Measurements from ENCODE around the gene IFT172. TPM values are rescaled to one million over a fixed set of nuclear protein-coding genes. Genes with fewer than 3 reads are reported as not detected.
"Not testable (repeated sequence)": the region's sequence is repeated elsewhere in the genome, so short reads cannot be mapped to it uniquely, and the experiment has no call there.

IFT172 gene
- total RNA-seq, 3 donors from 2014 or later: 5.2 to 7.5 (median 6.7) TPM

DNA sequence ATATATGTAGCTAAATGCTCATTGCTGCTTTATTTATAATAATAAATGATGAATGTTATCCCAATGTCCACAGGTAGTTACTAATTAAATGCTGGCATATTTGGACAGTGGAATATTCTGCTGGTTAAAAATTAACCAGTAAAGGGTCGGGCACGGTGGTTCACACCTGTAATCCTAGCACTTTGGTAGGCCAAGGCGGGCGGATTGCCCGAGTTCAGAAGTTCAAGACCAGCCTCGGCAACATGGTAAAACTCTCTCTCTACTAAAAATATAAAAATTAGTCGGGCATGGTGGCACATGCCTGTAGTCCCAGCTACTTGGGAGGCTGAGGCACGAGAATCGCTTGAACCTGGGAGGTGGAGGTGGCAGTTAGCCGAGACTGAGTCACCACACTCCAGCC is 64.5 kb downstream of the IFT172 start:
- not testable (repeated sequence) for H3K4me3 Mint-ChIP-seq

GRCh38 chr2:27422958-27423357 is 66.6 kb downstream of the IFT172 start:
- Mint-ChIP-seq H3K4me1 (ENCODE audit: low read depth) (peaks cover 4% of the 10 kb centered on the region), H3K4me3 (no peak overlapping the region), H3K36me3 (ENCODE audit: insufficient read depth) (no peaks in the 10 kb centered on the region), H3K27me3 (ENCODE audit: low read depth) (no peaks in the 10 kb centered on the region), H3K9me3 (no peaks in the 10 kb centered on the region)
- no peak for DNase-seq
- ATAC-seq: no peak

More for the DNA sequence above, 64.5 kb downstream of the IFT172 start:
- H3K4me1 Mint-ChIP-seq (ENCODE audit: low read depth): peaks cover 13% of the 10 kb centered on the region
- H3K27me3 Mint-ChIP-seq (ENCODE audit: low read depth); H3K9me3 Mint-ChIP-seq; H3K36me3 Mint-ChIP-seq (ENCODE audit: insufficient read depth); DNase-seq; ATAC-seq: not testable (repeated sequence)

DNA sequence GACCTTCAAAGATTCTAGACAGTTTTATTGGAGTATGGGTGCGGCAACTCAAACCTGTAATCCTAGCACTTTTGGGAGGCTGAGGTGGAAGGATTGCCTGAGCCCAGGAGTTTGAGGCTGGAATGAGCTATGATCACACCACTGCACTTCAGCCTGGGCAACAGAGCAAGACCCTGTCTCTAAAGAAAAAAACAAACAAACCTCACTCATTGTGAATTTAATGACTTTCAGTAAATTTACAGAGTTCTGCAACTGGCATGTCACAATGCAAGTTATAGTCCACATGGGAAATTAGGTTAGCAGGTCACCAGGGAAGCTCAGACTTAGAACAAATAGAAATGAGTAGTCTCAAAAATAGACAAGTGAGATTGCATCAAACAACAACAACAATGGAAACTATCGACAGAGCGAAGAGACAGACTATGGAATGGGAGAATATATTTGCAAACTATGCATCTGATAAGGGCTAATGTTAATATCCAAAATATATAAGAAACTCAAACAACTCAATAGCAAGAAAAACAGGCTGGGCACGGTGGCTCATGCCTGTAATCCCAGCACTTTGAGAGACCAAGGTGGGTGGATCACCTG is 67.8 kb downstream of the IFT172 start:
- Mint-ChIP-seq H3K36me3 (ENCODE audit: insufficient read depth) (no peaks in the 10 kb centered on the region), H3K27me3 (ENCODE audit: low read depth) (no peaks in the 10 kb centered on the region), H3K4me3 (no peak overlapping the region)

GRCh38 chr2:27420996-27421395 is 68.5 kb downstream of the IFT172 start:
- Mint-ChIP-seq H3K4me1 (ENCODE audit: low read depth) (no peaks in the 10 kb centered on the region), H3K27me3 (ENCODE audit: low read depth) (no peaks in the 10 kb centered on the region), H3K9me3 (no peaks in the 10 kb centered on the region), H3K36me3 (ENCODE audit: insufficient read depth) (no peaks in the 10 kb centered on the region), H3K4me3 (no peak overlapping the region)
- ATAC-seq: no peak
- DNase-seq: no peak

More for the DNA sequence above, 67.8 kb downstream of the IFT172 start:
- DNase-seq: no peak
- ATAC-seq: no peak
- Mint-ChIP-seq H3K9me3 (no peaks in the 10 kb centered on the region), H3K4me1 (ENCODE audit: low read depth) (no peaks in the 10 kb centered on the region)

- ATAC-seq (no peak), DNase-seq (no peak)
- peaks cover 2% of the 10 kb centered on the region for H3K4me1 Mint-ChIP-seq (ENCODE audit: low read depth)
- H3K4me3 Mint-ChIP-seq: no peak overlapping the region
- no peaks in the 10 kb centered on the region for H3K36me3 Mint-ChIP-seq (ENCODE audit: insufficient read depth)
- H3K9me3 Mint-ChIP-seq: no peaks in the 10 kb centered on the region
- H3K27me3 Mint-ChIP-seq (ENCODE audit: low read depth): no peaks in the 10 kb centered on the region
These were observed 73.4 kb downstream of the IFT172 start for GRCh38 chr2:27416151-27416550.

DNA sequence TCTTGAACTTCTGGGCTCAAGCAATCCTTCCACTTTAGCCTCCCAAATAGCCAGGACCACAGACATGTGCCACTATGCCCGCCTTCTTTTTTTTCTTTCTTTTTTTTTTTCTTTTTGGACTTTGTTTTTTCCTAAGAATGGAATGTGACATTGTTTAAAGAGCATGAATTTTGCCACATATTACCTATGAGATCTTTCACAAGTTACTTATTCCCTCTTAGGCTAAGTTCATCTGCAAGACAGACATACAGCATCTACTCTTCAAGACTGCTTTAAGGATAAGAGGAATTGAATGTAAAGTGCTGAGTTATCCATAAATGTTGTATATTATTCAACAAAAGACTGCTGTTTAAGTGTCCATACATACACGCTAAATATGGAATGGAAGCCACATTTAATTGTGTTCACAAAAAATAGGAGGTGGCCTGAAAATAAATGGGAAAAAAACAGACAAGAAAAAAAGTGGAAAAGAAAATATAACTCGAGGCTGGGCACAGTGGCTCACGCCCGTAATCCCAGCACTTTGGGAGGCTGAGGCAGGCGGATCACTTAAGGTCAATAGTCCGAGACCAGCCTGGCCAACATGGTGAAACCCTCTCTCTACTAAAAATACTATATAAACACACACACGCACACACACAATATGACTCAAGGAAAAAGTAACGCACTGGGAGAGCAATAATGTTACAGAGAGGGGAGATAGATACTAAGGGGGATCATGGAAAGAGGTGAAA is 77.0 kb downstream of the IFT172 start:
- no peak for DNase-seq
- ATAC-seq: no peak
- Mint-ChIP-seq H3K4me3 (no peak overlapping the region), H3K27me3 (ENCODE audit: low read depth) (no peaks in the 10 kb centered on the region), H3K9me3 (no peaks in the 10 kb centered on the region), H3K4me1 (ENCODE audit: low read depth) (peaks cover 18% of the 10 kb centered on the region), H3K36me3 (ENCODE audit: insufficient read depth) (peaks cover 3% of the 10 kb centered on the region)

DNA sequence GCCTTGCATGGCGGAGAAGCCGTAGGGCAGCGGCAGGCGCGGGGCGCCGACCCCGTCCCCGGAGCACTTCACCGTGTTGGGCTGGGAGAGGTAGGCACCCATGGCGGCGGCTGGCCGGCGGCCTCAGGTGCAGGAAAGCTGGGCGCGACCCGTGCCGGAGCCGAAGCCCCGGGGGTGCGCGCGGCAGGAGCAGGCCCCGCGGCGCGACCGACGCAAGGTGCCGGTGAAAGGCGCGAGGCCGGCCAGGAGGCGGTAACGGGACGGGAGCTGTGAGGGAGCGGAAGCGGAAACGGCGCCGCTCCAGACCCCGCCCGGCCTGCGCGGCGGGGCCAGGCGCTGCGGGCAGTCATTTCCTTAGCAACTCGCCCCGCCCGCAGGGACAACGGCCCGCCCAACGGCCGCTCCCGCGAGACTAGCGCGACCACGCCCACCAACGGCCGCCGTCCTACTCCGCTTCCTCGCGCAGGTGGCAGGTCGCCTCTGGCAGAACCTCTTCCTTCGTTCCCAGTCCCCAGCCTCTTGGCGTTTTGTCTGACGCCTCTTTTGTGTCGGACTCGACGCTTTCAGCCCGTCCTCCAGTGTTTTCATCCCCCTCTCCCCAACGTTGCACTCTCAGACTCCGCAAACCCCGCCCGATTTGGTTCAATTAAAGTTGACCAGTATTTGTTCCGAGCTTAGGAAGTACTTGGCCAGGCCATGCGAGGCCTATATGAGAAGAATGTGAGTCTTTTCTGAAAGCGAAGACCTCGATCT is 80.0 kb downstream of the IFT172 start, which contains the start of gene PPM1G:
Gene PPM1G, minus strand, starts transcription at position 271 of the 753 bp plus-strand sequence. Its CDS starts 169 bp downstream, at position 102.
- DNase-seq (peak; percentile 96), ATAC-seq (peak; percentile 99)
- Mint-ChIP-seq H3K27me3 (ENCODE audit: low read depth) (no peaks in the 10 kb centered on the region), H3K36me3 (ENCODE audit: insufficient read depth) (peaks cover 8% of the 10 kb centered on the region), H3K9me3 (no peaks in the 10 kb centered on the region), H3K4me1 (ENCODE audit: low read depth) (peaks cover 32% of the 10 kb centered on the region), H3K4me3 (peak within 1 kb of the TSS; percentile 89)

GRCh38 chr2:27408601-27409320 is 80.8 kb downstream of the IFT172 start:
- Mint-ChIP-seq H3K4me1 (ENCODE audit: low read depth) (peaks cover 34% of the 10 kb centered on the region), H3K36me3 (ENCODE audit: insufficient read depth) (peaks cover 8% of the 10 kb centered on the region), H3K9me3 (no peaks in the 10 kb centered on the region), H3K4me3 (peak overlapping the region; percentile 89), H3K27me3 (ENCODE audit: low read depth) (no peaks in the 10 kb centered on the region)
- no peak for DNase-seq
- peak; percentile 28 to 33 for ATAC-seq

GRCh38 chr2:27407798-27408491 is 81.6 kb downstream of the IFT172 start:
- H3K9me3 Mint-ChIP-seq: no peaks in the 10 kb centered on the region
- peak overlapping the region; percentile 89 for H3K4me3 Mint-ChIP-seq
- no peaks in the 10 kb centered on the region for H3K27me3 Mint-ChIP-seq (ENCODE audit: low read depth)
- peaks cover 37% of the 10 kb centered on the region for H3K4me1 Mint-ChIP-seq (ENCODE audit: low read depth)
- peaks cover 11% of the 10 kb centered on the region for H3K36me3 Mint-ChIP-seq (ENCODE audit: insufficient read depth)
- no peak for ATAC-seq
- no peak for DNase-seq

DNA sequence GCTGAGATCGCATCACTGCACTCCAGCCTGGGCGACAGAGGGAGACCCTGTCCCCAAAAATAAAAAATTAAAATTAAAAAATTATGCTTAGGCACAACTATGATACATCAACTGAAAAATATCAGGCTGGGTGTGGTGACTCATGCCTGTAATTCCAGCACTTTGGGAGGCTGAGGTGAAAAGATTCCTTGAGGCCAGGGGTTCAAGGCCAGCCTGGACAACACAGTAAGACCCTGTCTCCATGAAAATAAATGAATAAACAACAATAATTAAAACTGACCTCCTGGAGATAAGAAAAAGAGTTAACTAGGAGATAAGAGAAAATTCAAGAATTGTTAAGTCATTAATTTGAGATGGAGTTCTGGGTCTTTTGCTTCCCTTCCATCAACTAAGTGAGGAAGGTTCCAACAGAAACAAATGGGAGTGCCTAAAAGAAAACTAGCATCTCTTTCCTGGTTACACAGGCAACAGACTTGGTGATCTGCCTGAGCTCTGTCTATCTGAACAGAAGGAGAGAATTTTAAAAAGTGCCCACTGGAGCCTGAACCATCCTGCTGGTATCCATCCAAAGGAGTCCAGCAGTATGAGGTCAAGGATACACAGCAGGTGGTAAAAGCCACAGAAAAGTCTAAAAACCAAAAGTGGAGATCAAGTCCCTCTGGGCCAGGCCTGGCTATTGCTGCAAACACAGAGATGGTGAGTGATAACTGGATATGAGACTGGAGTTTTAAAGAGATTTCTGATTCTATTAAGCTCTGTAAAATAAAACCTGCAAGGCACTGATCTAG is 89.0 kb downstream of the IFT172 start:
- H3K9me3 Mint-ChIP-seq: no peaks in the 10 kb centered on the region
- peaks cover 10% of the 10 kb centered on the region for H3K36me3 Mint-ChIP-seq (ENCODE audit: insufficient read depth)
- H3K27me3 Mint-ChIP-seq (ENCODE audit: low read depth): no peaks in the 10 kb centered on the region
- peaks cover 30% of the 10 kb centered on the region for H3K4me1 Mint-ChIP-seq (ENCODE audit: low read depth)
- ATAC-seq: no peak
- H3K4me3 Mint-ChIP-seq: no peak overlapping the region
- no peak for DNase-seq

DNA sequence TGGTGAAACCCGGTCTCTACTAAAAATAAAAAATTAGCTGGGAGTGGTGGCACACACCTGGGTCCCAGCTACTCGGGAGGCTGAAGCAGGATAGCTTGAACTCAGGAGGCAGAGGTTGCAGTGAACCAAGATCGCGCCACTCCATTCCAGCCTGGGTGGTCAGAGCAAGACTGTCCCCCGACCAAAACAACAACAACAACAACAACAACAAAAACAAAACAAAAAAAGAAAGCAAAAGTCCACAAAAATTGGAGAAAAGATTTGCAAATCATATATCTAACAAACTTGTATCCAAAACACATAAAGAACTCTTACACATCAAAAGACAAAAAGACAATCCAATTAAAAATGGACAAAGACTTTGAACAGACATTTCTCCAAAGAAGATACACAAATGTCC is 90.6 kb downstream of the IFT172 start:
- Mint-ChIP-seq H3K4me3 (no peak overlapping the region), H3K9me3 (no peaks in the 10 kb centered on the region), H3K4me1 (ENCODE audit: low read depth) (peaks cover 30% of the 10 kb centered on the region), H3K36me3 (ENCODE audit: insufficient read depth) (peaks cover 10% of the 10 kb centered on the region), H3K27me3 (ENCODE audit: low read depth) (no peaks in the 10 kb centered on the region)
- DNase-seq: no peak
- no peak for ATAC-seq

Data from activated T-cell treated with anti-CD3 and anti-CD28 coated beads, Interleukin-2, amount 50 U/mL, for 4 hours (primary cell).